SK-N-SH treated with all-trans-retinoic acid at 6 μM for 48 hours (cell line): ENCODE data around the gene ATP6V0C.
A peak's percentile ranks its signal among the peaks of the same experiment; 100 is the strongest.

Experiments used
- ATAC-seq: fragments of 200-7000 bp; cut with Tn5 transposase; 3 replicates; pipeline ENCODE4 v1.9.1; 2020; ENCODE audit warnings: mild to moderate bottlenecking, moderate library complexity
- ARNTL ChIP-seq: fragments of 450-650 bp; formaldehyde crosslinking; IDR thresholded peaks from 2 replicates; pipeline ENCODE4 v1.5.0; 2020; ENCODE audit warnings: low read depth, mild to moderate bottlenecking, moderate library complexity, borderline replicate concordance
- BACH2 ChIP-seq: fragments of 250-450 bp; sonication (Bioruptor Pico); IDR thresholded peaks from 2 replicates; pipeline ENCODE4 v1.9.0; 2021; ENCODE audit warnings: mild to moderate bottlenecking, borderline replicate concordance
- CSDC2 ChIP-seq: fragments of 250-450 bp; sonication (Bioruptor Pico); IDR thresholded peaks from 2 replicates; pipeline ENCODE4 v1.5.0; 2020; ENCODE audit warnings: mild to moderate bottlenecking, moderate library complexity
- ESRRG ChIP-seq: fragments of 250-450 bp; sonication (Bioruptor Pico); IDR thresholded peaks from 2 replicates; pipeline ENCODE4 v1.6.1; 2021; ENCODE audit warnings: mild to moderate bottlenecking
- GLIS3 ChIP-seq: fragments of 250-450 bp; sonication (Bioruptor Pico); IDR thresholded peaks from 2 replicates; pipeline ENCODE4 v1.5.0; 2020; ENCODE audit warnings: mild to moderate bottlenecking, moderate library complexity
- ISL1 ChIP-seq: fragments of 250-450 bp; sonication (Bioruptor Pico); IDR thresholded peaks from 2 replicates; pipeline ENCODE4 v2.1.2; 2022; ENCODE audit warnings: mild to moderate bottlenecking, moderate library complexity
- OSR1 ChIP-seq: fragments of 250-450 bp; sonication (Bioruptor Pico); IDR thresholded peaks from 2 replicates; pipeline ENCODE4 v1.8.0; 2022; ENCODE audit warnings: moderate library complexity, mild to moderate bottlenecking, inconsistent platforms
- PATZ1 ChIP-seq: fragments of 250-450 bp; sonication (Bioruptor Pico); IDR thresholded peaks from 2 replicates; pipeline ENCODE4 v1.8.0; 2020; ENCODE audit warnings: mild to moderate bottlenecking, moderate library complexity, borderline replicate concordance
- PPARA ChIP-seq: fragments of 250-450 bp; sonication (Bioruptor Pico); IDR thresholded peaks from 2 replicates; pipeline ENCODE4 v1.5.0; 2020; ENCODE audit warnings: mild to moderate bottlenecking, borderline replicate concordance
- RARB ChIP-seq: fragments of 250-450 bp; sonication (Bioruptor Pico); IDR thresholded peaks from 2 replicates; pipeline ENCODE4 v1.8.0; 2021; ENCODE audit warnings: mild to moderate bottlenecking, moderate library complexity
- TCF4 ChIP-seq: fragments of 250-450 bp; sonication (Bioruptor Pico); IDR thresholded peaks from 2 replicates; pipeline ENCODE4 v1.8.0; 2021; ENCODE audit warnings: mild to moderate bottlenecking, moderate library complexity, borderline replicate concordance
- TOX ChIP-seq: fragments of 250-450 bp; sonication (Bioruptor Pico); IDR thresholded peaks from 2 replicates; pipeline ENCODE4 v1.8.0; 2021; ENCODE audit warnings: mild to moderate bottlenecking, moderate library complexity, borderline replicate concordance
- ZC3H10 ChIP-seq: fragments of 250-450 bp; sonication (Bioruptor Pico); IDR thresholded peaks from 2 replicates; pipeline ENCODE4 v1.5.1; 2021; ENCODE audit warnings: mild to moderate bottlenecking, moderate library complexity
- ZFP3 ChIP-seq: fragments of 250-450 bp; sonication (Bioruptor Pico); IDR thresholded peaks from 2 replicates; pipeline ENCODE4 v1.5.0; 2020; ENCODE audit warnings: mild to moderate bottlenecking, moderate library complexity
- ZFP30 ChIP-seq: fragments of 450-650 bp; formaldehyde crosslinking; IDR thresholded peaks from 2 replicates; pipeline ENCODE4 v1.5.0; 2022; ENCODE audit warnings: mild to moderate bottlenecking, moderate library complexity
- ZNF565 ChIP-seq: fragments of 450-650 bp; formaldehyde crosslinking; conservative IDR thresholded peaks from 2 replicates; pipeline ENCODE4 v1.5.0; 2020; ENCODE audit warnings: low read depth, mild to moderate bottlenecking, moderate library complexity
- ZNF70 ChIP-seq: fragments of 450-650 bp; formaldehyde crosslinking; IDR thresholded peaks from 2 replicates; pipeline ENCODE4 v1.5.0; 2020; ENCODE audit warnings: mild to moderate bottlenecking, moderate library complexity
- ZNF8 ChIP-seq: fragments of 450-650 bp; formaldehyde crosslinking; IDR thresholded peaks from 2 replicates; pipeline ENCODE4 v1.5.0; 2020; ENCODE audit warnings: mild to moderate bottlenecking, moderate library complexity
- TF ChIP-seq, protein P1 (sequence below): fragments of 250-450 bp; sonication (Bioruptor Pico); IDR thresholded peaks from 2 replicates; pipeline ENCODE4 v1.8.0; 2021; ENCODE audit warnings: low read depth, mild to moderate bottlenecking, moderate library complexity, borderline replicate concordance
- TF ChIP-seq, protein P2 (sequence below): fragments of 250-450 bp; sonication (Bioruptor Pico); IDR thresholded peaks from 2 replicates; pipeline ENCODE4 v1.5.1; 2021; ENCODE audit warnings: mild to moderate bottlenecking, moderate library complexity
- TF ChIP-seq, protein P3 (sequence below): fragments of 250-450 bp; sonication (Bioruptor Pico); IDR thresholded peaks from 2 replicates; pipeline ENCODE4 v1.5.1; 2020; ENCODE audit warnings: low read depth, mild to moderate bottlenecking, moderate library complexity

ATP6V0C gene

GRCh38 chr16:2500918-2501750 is 12.6 kb upstream of the ATP6V0C start:
- ATAC-seq, result peak; percentile 97

GRCh38 chr16:2501946-2502895 is 11.5 kb upstream of the ATP6V0C start:
- ATAC-seq, result no peak
- no peak for TF ChIP-seq ZNF70

More at GRCh38 chr16:2500918-2501750, 12.6 kb upstream of the ATP6V0C start:
- TF ChIP-seq BACH2, result no peak
- TF ChIP-seq RARB (CRISPR knock-in tag), result no peak
- TF ChIP-seq ARNTL (CRISPR knock-in tag), result no peak
- TF ChIP-seq PPARA, result no peak
- TF ChIP-seq ZC3H10 (CRISPR knock-in tag), result no peak
- TF ChIP-seq, protein P1, sequence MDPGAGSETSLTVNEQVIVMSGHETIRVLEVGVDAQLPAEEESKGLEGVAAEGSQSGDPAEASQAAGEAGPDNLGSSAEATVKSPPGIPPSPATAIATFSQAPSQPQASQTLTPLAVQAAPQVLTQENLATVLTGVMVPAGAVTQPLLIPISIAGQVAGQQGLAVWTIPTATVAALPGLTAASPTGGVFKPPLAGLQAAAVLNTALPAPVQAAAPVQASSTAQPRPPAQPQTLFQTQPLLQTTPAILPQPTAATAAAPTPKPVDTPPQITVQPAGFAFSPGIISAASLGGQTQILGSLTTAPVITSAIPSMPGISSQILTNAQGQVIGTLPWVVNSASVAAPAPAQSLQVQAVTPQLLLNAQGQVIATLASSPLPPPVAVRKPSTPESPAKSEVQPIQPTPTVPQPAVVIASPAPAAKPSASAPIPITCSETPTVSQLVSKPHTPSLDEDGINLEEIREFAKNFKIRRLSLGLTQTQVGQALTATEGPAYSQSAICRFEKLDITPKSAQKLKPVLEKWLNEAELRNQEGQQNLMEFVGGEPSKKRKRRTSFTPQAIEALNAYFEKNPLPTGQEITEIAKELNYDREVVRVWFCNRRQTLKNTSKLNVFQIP (CRISPR knock-in tag), result no peak
- no peak for TF ChIP-seq ZNF70
- TF ChIP-seq CSDC2 (CRISPR knock-in tag), result no peak
- TF ChIP-seq PATZ1 (CRISPR knock-in tag), result no peak
- TF ChIP-seq ZNF565 (CRISPR knock-in tag), result no peak
- no peak for TF ChIP-seq ESRRG (CRISPR knock-in tag)
- no peak for TF ChIP-seq ISL1 (CRISPR knock-in tag)
- TF ChIP-seq ZNF8, result no peak
- no peak for TF ChIP-seq ZFP3 (CRISPR knock-in tag)
- no peak for TF ChIP-seq ZFP30 (CRISPR knock-in tag)
- no peak for TF ChIP-seq TOX (CRISPR knock-in tag)
- TF ChIP-seq GLIS3, result no peak
- no peak for TF ChIP-seq TCF4

DNA sequence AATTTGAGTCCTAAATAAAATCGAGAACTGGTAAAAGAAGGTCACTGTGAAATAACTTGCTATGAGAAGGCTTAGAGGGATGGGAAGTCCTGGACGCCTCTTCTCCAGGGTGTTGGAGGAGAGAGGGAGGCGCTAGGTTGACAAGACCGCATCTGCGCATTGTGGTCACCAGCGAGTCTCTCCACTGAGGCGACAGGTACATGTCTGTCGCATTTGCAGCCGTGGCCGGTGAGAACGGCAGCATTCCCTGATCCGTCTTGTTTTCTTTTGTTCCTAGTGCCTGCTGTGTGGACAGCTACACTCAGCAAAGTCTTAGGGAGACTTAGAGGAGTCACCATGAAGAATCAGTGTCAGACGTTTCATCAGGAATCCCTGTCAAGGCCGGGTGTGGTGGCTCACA is 8.1 kb upstream of the ATP6V0C start:
- TF ChIP-seq, protein P1 (CRISPR knock-in tag), result no peak
- TF ChIP-seq ESRRG (CRISPR knock-in tag), result no peak
- no peak for TF ChIP-seq ZC3H10 (CRISPR knock-in tag)
- TF ChIP-seq ZNF565 (CRISPR knock-in tag), result no peak
- no peak for TF ChIP-seq ZFP30 (CRISPR knock-in tag)
- no peak for TF ChIP-seq PPARA
- TF ChIP-seq ZNF70, result no peak
- TF ChIP-seq, protein P2, sequence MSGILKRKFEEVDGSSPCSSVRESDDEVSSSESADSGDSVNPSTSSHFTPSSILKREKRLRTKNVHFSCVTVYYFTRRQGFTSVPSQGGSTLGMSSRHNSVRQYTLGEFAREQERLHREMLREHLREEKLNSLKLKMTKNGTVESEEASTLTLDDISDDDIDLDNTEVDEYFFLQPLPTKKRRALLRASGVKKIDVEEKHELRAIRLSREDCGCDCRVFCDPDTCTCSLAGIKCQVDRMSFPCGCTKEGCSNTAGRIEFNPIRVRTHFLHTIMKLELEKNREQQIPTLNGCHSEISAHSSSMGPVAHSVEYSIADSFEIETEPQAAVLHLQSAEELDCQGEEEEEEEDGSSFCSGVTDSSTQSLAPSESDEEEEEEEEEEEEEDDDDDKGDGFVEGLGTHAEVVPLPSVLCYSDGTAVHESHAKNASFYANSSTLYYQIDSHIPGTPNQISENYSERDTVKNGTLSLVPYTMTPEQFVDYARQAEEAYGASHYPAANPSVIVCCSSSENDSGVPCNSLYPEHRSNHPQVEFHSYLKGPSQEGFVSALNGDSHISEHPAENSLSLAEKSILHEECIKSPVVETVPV (CRISPR knock-in tag), result no peak
- TF ChIP-seq GLIS3, result no peak
- no peak for TF ChIP-seq TOX (CRISPR knock-in tag)
- no peak for TF ChIP-seq ZNF8
- no peak for TF ChIP-seq TCF4
- no peak for TF ChIP-seq OSR1 (CRISPR knock-in tag)
- TF ChIP-seq ZFP3 (CRISPR knock-in tag), result no peak
- TF ChIP-seq RARB (CRISPR knock-in tag), result no peak
- TF ChIP-seq CSDC2 (CRISPR knock-in tag), result no peak
- TF ChIP-seq, protein P3, sequence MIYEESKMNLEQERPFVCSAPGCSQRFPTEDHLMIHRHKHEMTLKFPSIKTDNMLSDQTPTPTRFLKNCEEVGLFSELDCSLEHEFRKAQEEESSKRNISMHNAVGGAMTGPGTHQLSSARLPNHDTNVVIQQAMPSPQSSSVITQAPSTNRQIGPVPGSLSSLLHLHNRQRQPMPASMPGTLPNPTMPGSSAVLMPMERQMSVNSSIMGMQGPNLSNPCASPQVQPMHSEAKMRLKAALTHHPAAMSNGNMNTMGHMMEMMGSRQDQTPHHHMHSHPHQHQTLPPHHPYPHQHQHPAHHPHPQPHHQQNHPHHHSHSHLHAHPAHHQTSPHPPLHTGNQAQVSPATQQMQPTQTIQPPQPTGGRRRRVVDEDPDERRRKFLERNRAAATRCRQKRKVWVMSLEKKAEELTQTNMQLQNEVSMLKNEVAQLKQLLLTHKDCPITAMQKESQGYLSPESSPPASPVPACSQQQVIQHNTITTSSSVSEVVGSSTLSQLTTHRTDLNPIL (CRISPR knock-in tag), result no peak
- ATAC-seq, result no peak
